OCI-LY3 (cell line): ENCODE results near the gene CCDC170.
"Not testable (repeated sequence)": the region's sequence is repeated elsewhere in the genome, so short reads cannot be mapped to it uniquely, and the experiment has no call there.

Experiments used
- H2AFZ ChIP-seq: fragments of 200-600, 300-600 bp; shearing (Covaris generic); 2 replicates; pipeline ENCODE4 v1.6.0; 2014; ENCODE audit warnings: antibody characterized with exemption, low read depth, low read length
- H3K27ac ChIP-seq: fragments of 200-600, 300-600 bp; sonication (generic); 2 replicates; pipeline ENCODE4 v1.5.1; 2014; ENCODE audit warnings: mild to moderate bottlenecking, low read length, moderate library complexity, mixed read lengths
- H3K27me3 ChIP-seq: fragments of 200-600, 300-600 bp; sonication (generic); 2 replicates; pipeline ENCODE4 v1.6.1; 2014; ENCODE audit warnings: low read depth, low read length, mixed read lengths
- H3K36me3 ChIP-seq: fragments of 200-600, 300-600 bp; sonication (generic); replicated peaks from 2 replicates; pipeline ENCODE3; 2014; ENCODE audit warnings: low read depth, low read length, mixed read lengths
- H3K4me1 ChIP-seq: fragments of 300-600, 200-600 bp; sonication (generic); 2 replicates; pipeline ENCODE4 v1.6.1; 2014; ENCODE audit warnings: low read length, mixed read lengths
- H3K4me2 ChIP-seq: fragments of 200-600, 300-600 bp; sonication (generic); 2 replicates; pipeline ENCODE4 v1.6.1; 2014; ENCODE audit warnings: low read length, mixed read lengths
- H3K4me3 ChIP-seq: fragments of 300-600, 200-600 bp; sonication (generic); 2 replicates; pipeline ENCODE4 v1.5.1; 2014; ENCODE audit warnings: antibody characterized with exemption, mild to moderate bottlenecking, low read length, moderate library complexity
- H3K79me2 ChIP-seq: fragments of 300-600, 200-600 bp; shearing (Covaris generic); 2 replicates; pipeline ENCODE4 v1.6.1; 2014; ENCODE audit warnings: mild to moderate bottlenecking, low read length, mixed read lengths
- H3K9ac ChIP-seq: fragments of 300-600, 200-600 bp; shearing (Covaris generic); 2 replicates; pipeline ENCODE4 v1.6.0; 2014; ENCODE audit warnings: mild to moderate bottlenecking, low read length, moderate library complexity
- H3K9me3 ChIP-seq: fragments of 200-600, 300-600 bp; shearing (Covaris generic); 2 replicates; pipeline ENCODE4 v1.6.1; 2014; ENCODE audit warnings: low read length, mixed read lengths; ENCODE audit not compliant: insufficient read depth
- H4K20me1 ChIP-seq: fragments of 200-600, 300-600 bp; sonication (generic); 2 replicates; pipeline ENCODE4 v1.6.1; 2016; ENCODE audit warnings: low read length, mixed read lengths; ENCODE audit not compliant: insufficient read depth
- EZH2phosphoT487 ChIP-seq: fragments of 200-600 bp; shearing (Covaris generic); IDR thresholded peaks from 2 replicates; pipeline ENCODE4 v1.6.1; 2018; ENCODE audit warnings: antibody characterized with exemption, mixed run types, low read depth
- TF ChIP-seq, protein P1 (sequence below): fragments of 200-600, 300-600 bp; sonication (generic); IDR thresholded peaks from 2 replicates; pipeline ENCODE4 v1.5.1; 2014; ENCODE audit warnings: antibody characterized with exemption, low read length, low read depth

Gene CCDC170

DNA sequence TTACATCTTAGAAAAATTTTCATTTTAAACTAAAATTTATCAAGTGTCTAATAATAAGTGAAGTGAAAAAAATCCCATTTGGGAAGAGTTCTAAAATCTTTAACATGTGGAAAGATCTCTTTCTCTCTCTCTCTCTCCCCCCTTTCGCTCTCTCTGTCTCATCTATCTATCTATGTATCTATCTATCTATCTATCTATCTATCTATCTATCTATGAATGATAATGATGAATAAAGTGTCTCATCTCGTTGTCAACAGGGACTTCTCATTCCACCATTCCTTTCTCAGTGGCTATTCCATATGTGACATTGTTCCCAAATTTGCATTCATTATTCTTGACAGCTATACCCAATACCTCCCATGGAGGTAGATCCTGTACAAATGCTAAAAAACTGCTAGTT is 15.2 kb downstream of the CCDC170 start:
- Histone ChIP-seq H4K20me1 (no peaks in the 10 kb centered on the region), H3K27ac (no peak overlapping the region), H3K4me2 (no peak overlapping the region), H3K4me3 (no peak overlapping the region), H3K27me3 (no peaks in the 10 kb centered on the region), H3K9me3 (no peaks in the 10 kb centered on the region), H3K9ac (no peak overlapping the region), H3K79me2 (no peaks in the 10 kb centered on the region), H3K4me1 (no peaks in the 10 kb centered on the region), H2AFZ (no peak overlapping the region), H3K36me3 (no peaks in the 10 kb centered on the region)
- TF ChIP-seq, protein P1, sequence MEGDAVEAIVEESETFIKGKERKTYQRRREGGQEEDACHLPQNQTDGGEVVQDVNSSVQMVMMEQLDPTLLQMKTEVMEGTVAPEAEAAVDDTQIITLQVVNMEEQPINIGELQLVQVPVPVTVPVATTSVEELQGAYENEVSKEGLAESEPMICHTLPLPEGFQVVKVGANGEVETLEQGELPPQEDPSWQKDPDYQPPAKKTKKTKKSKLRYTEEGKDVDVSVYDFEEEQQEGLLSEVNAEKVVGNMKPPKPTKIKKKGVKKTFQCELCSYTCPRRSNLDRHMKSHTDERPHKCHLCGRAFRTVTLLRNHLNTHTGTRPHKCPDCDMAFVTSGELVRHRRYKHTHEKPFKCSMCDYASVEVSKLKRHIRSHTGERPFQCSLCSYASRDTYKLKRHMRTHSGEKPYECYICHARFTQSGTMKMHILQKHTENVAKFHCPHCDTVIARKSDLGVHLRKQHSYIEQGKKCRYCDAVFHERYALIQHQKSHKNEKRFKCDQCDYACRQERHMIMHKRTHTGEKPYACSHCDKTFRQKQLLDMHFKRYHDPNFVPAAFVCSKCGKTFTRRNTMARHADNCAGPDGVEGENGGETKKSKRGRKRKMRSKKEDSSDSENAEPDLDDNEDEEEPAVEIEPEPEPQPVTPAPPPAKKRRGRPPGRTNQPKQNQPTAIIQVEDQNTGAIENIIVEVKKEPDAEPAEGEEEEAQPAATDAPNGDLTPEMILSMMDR = no peak
- no peak for TF ChIP-seq EZH2phosphoT487

DNA sequence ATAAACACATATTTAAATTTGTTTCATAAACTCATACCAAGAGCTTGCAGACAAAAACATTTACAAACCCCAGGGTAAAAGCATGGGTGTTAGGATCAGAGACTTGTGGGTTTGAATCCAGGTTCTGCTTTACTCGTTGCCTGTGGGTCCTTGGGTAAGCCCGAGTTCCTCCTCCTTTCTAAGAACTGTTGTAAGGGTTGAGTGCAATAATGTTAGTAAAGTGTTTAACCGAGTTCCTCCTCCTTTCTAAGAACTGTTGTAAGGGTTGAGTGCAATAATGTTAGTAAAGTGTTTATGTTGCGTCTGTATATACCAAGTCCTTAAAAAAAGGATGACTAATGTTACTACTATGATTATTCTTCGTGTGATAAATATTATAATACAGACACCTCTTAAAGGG is 18.7 kb downstream of the CCDC170 start:
- H4K20me1 ChIP-seq = no peaks in the 10 kb centered on the region
- H3K9me3 ChIP-seq = no peaks in the 10 kb centered on the region
- TF ChIP-seq, protein P1 = no peak
- TF ChIP-seq EZH2phosphoT487 = no peak
- no peaks in the 10 kb centered on the region for H3K4me1 ChIP-seq
- H3K4me3 ChIP-seq = no peak overlapping the region
- no peak overlapping the region for H2AFZ ChIP-seq
- no peaks in the 10 kb centered on the region for H3K27me3 ChIP-seq
- H3K36me3 ChIP-seq = no peaks in the 10 kb centered on the region
- H3K4me2 ChIP-seq = no peak overlapping the region
- H3K79me2 ChIP-seq = no peaks in the 10 kb centered on the region
- H3K9ac ChIP-seq = no peak overlapping the region
- no peak overlapping the region for H3K27ac ChIP-seq

DNA sequence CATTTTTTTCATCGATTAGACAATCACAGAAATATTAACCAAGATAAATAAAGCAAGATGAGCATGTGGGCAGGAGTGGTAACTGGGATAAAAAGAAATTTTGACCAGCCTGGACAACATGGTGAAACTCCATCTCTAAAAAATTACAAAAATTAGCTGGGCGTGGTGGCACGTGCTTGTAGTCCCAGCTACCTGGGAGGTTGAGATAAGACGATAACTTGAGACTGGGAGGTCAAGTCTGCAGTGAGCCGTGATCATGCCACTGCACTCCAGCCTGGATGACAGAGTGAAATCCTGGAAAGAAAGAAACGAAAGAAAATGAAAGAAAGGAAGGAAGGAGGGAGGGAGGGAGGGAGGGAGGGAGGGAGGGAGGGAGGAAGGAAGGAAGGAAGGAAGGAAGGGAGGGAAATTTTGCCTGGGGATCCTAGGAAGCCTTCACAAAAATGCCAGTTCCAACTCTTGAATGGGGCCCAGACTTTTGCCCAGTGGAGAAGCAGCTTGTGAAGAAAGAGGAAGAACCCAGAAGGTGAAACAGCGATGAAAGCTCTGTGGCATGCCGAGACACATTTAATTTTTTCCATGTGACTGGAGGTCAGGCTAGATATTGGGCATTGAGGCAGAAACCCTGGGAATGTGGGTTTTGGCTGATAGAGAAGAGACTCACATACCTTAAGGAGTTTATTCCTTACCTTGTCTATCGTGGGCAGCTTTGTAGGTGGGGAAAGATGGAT is 20.3 kb downstream of the CCDC170 start:
- no peaks in the 10 kb centered on the region for H3K79me2 ChIP-seq
- no peaks in the 10 kb centered on the region for H3K36me3 ChIP-seq
- TF ChIP-seq, protein P1 = no peak
- TF ChIP-seq EZH2phosphoT487 = no peak
- H3K4me1 ChIP-seq = no peaks in the 10 kb centered on the region
- H3K4me3 ChIP-seq = no peak overlapping the region
- no peaks in the 10 kb centered on the region for H3K9me3 ChIP-seq
- no peak overlapping the region for H3K27ac ChIP-seq
- no peak overlapping the region for H3K9ac ChIP-seq
- H2AFZ ChIP-seq = no peak overlapping the region
- H3K27me3 ChIP-seq = no peaks in the 10 kb centered on the region
- H4K20me1 ChIP-seq = no peaks in the 10 kb centered on the region
- no peak overlapping the region for H3K4me2 ChIP-seq

DNA sequence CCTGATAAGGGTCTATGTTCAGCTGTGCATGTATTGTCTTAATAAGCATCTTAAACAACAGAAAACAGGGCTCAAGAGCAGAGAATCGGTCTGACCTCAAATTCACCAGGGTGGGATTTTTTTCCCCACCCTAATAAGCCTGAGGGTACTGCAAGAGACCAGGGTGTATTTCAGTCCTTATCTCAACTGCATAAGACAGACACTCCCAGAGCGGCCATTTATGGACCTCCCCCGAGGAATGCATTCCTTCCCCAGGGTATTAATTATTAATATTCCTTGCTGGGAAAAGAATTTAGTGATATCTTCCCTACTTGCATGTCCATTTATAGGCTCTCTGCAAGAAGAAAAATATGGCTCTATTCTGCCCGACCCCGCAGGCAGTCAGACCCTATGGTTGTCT is 25.2 kb downstream of the CCDC170 start:
- not testable (repeated sequence) for H3K4me3 ChIP-seq

More for the DNA sequence above, 25.2 kb downstream of the CCDC170 start:
- not testable (repeated sequence) for H3K27me3 ChIP-seq, H3K9me3 ChIP-seq, H3K36me3 ChIP-seq, H3K79me2 ChIP-seq, H3K27ac ChIP-seq, H3K9ac ChIP-seq, H2AFZ ChIP-seq, H3K4me2 ChIP-seq, H4K20me1 ChIP-seq, H3K4me1 ChIP-seq
